ENCODE data around the gene SERPINB5. TPM values are rescaled to one million over a fixed set of nuclear protein-coding genes. Genes with fewer than 3 reads are reported as not detected.

Gene SERPINB5
- total and polyA plus RNA-seq, 4 donors, result 0.05 TPM; not detected in 3

DNA sequence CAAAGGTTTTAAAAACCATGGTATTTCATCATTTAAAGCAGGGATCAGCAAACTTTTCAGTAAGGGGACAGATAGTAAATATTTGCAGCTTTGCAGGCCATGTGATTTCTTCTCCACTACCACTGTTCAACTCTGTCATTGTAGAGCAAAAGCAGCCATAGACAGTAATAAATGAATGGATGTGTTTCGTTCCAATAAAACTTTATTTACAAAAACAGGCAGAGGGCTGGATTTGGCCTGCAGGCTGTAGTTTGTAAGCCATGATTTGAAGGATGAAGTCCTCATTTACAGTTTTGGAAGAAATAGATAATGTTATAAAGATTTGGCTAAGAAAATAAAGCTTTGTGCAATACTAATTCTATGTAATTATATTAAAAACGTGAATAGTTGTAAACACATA is 67.3 kb downstream of the SERPINB5 start:
- H3K27me3 ChIP-seq (ENCODE audit: control insufficient read depth in 4 of 4, insufficient read depth in 4 of 4, low read length in 3 of 4), result peaks cover 0 to 3% (median 0%) of the 10 kb centered on the region in 4 donors
- TF ChIP-seq HNF4G (IDR thresholded peaks at IDR 0.05), result no peak
- TF ChIP-seq NR2F2 (IDR thresholded peaks at IDR 0.05), result no peak
- TF ChIP-seq YY1 (IDR thresholded peaks at IDR 0.05), result no peak
- TF ChIP-seq FOXA1 (IDR thresholded peaks at IDR 0.05), result no peak
- TF ChIP-seq, protein P1, sequence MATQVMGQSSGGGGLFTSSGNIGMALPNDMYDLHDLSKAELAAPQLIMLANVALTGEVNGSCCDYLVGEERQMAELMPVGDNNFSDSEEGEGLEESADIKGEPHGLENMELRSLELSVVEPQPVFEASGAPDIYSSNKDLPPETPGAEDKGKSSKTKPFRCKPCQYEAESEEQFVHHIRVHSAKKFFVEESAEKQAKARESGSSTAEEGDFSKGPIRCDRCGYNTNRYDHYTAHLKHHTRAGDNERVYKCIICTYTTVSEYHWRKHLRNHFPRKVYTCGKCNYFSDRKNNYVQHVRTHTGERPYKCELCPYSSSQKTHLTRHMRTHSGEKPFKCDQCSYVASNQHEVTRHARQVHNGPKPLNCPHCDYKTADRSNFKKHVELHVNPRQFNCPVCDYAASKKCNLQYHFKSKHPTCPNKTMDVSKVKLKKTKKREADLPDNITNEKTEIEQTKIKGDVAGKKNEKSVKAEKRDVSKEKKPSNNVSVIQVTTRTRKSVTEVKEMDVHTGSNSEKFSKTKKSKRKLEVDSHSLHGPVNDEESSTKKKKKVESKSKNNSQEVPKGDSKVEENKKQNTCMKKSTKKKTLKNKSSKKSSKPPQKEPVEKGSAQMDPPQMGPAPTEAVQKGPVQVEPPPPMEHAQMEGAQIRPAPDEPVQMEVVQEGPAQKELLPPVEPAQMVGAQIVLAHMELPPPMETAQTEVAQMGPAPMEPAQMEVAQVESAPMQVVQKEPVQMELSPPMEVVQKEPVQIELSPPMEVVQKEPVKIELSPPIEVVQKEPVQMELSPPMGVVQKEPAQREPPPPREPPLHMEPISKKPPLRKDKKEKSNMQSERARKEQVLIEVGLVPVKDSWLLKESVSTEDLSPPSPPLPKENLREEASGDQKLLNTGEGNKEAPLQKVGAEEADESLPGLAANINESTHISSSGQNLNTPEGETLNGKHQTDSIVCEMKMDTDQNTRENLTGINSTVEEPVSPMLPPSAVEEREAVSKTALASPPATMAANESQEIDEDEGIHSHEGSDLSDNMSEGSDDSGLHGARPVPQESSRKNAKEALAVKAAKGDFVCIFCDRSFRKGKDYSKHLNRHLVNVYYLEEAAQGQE (IDR thresholded peaks at IDR 0.05), result no peak
- TF ChIP-seq JUND (IDR thresholded peaks at IDR 0.05), result no peak
- no peak for TF ChIP-seq TAF1 (conservative IDR thresholded peaks at IDR 0.05)
- TF ChIP-seq, protein P2, sequence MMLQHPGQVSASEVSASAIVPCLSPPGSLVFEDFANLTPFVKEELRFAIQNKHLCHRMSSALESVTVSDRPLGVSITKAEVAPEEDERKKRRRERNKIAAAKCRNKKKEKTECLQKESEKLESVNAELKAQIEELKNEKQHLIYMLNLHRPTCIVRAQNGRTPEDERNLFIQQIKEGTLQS (IDR thresholded peaks at IDR 0.05), result no peak
- TF ChIP-seq RXRA (IDR thresholded peaks at IDR 0.05), result no peak
- TF ChIP-seq EGR1 (IDR thresholded peaks at IDR 0.05; ENCODE audit: low read depth in 2 of 2), result no peak
- TF ChIP-seq HNF4A (conservative IDR thresholded peaks at IDR 0.05), result no peak
- no peak for TF ChIP-seq RAD21 (IDR thresholded peaks at IDR 0.05)
- TF ChIP-seq GABPA (IDR thresholded peaks at IDR 0.05 in 1 of 2, conservative IDR thresholded peaks at IDR 0.05 in 1 of 2), result no peak
- TF ChIP-seq, protein P3, sequence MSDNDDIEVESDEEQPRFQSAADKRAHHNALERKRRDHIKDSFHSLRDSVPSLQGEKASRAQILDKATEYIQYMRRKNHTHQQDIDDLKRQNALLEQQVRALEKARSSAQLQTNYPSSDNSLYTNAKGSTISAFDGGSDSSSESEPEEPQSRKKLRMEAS (IDR thresholded peaks at IDR 0.05), result no peak
- no peak for TF ChIP-seq SP1 (IDR thresholded peaks at IDR 0.05)
- TF ChIP-seq, protein P4, sequence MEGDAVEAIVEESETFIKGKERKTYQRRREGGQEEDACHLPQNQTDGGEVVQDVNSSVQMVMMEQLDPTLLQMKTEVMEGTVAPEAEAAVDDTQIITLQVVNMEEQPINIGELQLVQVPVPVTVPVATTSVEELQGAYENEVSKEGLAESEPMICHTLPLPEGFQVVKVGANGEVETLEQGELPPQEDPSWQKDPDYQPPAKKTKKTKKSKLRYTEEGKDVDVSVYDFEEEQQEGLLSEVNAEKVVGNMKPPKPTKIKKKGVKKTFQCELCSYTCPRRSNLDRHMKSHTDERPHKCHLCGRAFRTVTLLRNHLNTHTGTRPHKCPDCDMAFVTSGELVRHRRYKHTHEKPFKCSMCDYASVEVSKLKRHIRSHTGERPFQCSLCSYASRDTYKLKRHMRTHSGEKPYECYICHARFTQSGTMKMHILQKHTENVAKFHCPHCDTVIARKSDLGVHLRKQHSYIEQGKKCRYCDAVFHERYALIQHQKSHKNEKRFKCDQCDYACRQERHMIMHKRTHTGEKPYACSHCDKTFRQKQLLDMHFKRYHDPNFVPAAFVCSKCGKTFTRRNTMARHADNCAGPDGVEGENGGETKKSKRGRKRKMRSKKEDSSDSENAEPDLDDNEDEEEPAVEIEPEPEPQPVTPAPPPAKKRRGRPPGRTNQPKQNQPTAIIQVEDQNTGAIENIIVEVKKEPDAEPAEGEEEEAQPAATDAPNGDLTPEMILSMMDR (IDR thresholded peaks at IDR 0.05; ENCODE audit: low read depth, low read length, missing input control), result no peak
- TF ChIP-seq, protein P5, sequence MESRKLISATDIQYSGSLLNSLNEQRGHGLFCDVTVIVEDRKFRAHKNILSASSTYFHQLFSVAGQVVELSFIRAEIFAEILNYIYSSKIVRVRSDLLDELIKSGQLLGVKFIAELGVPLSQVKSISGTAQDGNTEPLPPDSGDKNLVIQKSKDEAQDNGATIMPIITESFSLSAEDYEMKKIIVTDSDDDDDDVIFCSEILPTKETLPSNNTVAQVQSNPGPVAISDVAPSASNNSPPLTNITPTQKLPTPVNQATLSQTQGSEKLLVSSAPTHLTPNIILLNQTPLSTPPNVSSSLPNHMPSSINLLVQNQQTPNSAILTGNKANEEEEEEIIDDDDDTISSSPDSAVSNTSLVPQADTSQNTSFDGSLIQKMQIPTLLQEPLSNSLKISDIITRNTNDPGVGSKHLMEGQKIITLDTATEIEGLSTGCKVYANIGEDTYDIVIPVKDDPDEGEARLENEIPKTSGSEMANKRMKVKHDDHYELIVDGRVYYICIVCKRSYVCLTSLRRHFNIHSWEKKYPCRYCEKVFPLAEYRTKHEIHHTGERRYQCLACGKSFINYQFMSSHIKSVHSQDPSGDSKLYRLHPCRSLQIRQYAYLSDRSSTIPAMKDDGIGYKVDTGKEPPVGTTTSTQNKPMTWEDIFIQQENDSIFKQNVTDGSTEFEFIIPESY (IDR thresholded peaks at IDR 0.05), result no peak
- no peak overlapping the region for H3K4me3 ChIP-seq (ENCODE audit: low read depth in 1 of 3, low read length in 3 of 3)
- H3K4me1 ChIP-seq (ENCODE audit: control insufficient read depth in 4 of 4, insufficient read depth in 4 of 4, low read length in 3 of 4), result no peaks in the 10 kb centered on the region
- no peaks in the 10 kb centered on the region for H3K9me3 ChIP-seq (ENCODE audit: control insufficient read depth in 4 of 4, low read length in 3 of 4)
- no peaks in the 10 kb centered on the region for H3K36me3 ChIP-seq (ENCODE audit: control insufficient read depth in 4 of 4, insufficient read depth in 3 of 4, low read depth in 1 of 4, low read length in 3 of 4)
- WGBS, result 87% methylated on average over 2 of the region's 2 CpGs
- DNase-seq (ENCODE audit: low spot score), result no peak
- H3K27ac ChIP-seq (ENCODE audit: low read depth in 1 of 2, low read length in 2 of 2), result no peak overlapping the region
- no peak overlapping the region for H3K9ac ChIP-seq (ENCODE audit: low read depth in 1 of 2, low read length in 2 of 2)
